ENCODE results near the gene SEMA6A.

- no peak for TF ChIP-seq POLR2A (IDR thresholded peaks at IDR 0.05; ENCODE audit: low read length)
- TF ChIP-seq GATA1 (IDR thresholded peaks at IDR 0.05; ENCODE audit: low read depth, low read length): no peak
Observed at GRCh38 chr5:116504593-116505166, 69.9 kb downstream of the SEMA6A start.
